Pons (tissue), 1 donor: ENCODE results near the gene SIRT3.
"Not testable (repeated sequence)": the region's sequence is repeated elsewhere in the genome, so short reads cannot be mapped to it uniquely, and the experiment has no call there.

Source experiments
- DNase-seq: peaks from one replicate; pipeline ENCODE4 v3.0.0-alpha.2; 2016; ENCODE audit warnings: low spot score

The SIRT3 gene

DNA sequence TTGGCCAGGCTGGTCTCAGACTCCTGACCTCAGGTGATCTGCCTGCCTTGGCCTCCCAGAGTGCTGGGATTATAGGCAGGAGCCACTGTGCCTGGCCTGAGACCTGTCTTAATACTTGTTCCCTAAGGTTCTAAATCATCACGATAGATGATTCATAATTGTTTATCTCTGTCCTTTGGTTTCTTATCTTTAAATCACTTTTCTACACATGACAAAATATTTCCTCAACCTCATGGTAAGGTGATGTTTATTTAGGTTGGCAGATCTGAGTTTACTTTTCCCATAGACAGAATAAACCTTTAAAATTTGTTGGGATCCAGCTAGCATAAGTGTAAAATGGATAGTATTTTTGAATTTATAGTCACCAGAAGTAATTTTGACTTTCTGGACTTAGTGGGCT lies 4.2 kb upstream of the SIRT3 start:
- no peak for DNase-seq

DNA sequence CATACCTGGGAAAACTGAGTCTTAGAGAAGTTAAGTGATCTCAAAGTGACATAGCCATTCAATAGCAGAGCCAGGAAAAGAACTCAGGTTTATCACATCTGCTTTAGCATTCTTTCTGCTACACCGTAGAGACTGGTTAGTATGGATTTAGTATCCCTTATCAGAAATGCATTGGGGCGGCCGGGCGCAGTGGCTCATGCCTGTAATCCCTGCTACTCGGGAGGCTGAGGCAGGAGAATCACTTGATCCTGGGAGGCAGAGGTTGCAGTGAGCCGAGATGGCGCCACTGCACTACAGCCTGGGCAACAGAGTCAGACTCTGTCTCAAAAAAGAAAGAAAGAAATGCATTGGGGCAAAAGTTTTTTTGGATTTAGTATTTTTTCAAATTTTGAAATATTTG lies 2.2 kb upstream of the SIRT3 start:
- DNase-seq, result not testable (repeated sequence)

DNA sequence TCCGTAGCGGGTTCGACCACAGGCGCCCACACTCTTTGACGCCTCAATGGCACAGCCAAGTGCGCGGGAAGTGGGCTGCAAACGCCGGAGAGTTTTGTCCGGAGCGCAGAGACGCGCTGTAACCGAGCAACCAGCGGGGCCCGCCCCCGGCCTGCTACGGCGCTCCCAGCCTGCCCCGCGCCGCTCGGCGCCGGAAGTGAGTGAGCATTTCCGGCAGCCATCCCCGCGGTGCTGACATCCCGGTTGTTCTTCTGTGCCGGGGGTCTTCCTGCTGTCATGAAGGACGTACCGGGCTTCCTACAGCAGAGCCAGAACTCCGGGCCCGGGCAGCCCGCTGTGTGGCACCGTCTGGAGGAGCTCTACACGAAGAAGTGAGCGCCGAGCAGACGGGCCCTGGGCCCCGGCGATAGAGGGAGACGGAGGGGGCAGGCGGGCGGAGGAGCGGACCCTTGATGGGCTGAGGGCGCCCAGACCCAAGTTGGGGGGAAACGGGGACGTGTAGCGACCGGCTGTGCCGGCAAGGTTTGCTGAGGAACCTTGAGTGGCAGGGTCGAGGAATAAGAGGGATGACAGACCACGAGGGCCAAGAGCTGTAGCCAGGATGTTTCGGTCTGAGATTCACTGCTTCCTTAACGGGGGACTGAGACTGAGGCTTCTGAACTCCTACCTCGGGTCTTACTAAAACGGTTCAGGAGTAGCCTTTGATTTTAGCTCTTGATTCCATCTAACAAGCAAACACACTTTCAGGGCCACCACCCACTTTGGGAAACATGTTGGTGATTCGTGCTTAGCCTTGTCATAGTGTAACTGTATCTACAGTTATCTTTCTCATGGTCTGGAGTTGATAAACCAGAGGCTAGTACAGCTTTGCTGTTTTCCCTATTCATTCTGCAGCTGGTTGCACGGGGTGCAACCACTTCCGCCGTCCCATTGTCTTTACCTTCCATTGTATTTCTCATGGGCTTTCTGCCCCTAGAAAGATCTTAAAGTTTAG lies 929 bp upstream of the SIRT3 start, which contains the start of gene PSMD13:
PSMD13 (plus strand) TSS at position 203 of the 994 bp plus-strand sequence; CDS start at position 277, 74 bp downstream.
- DNase-seq, result peak; percentile 68

DNA sequence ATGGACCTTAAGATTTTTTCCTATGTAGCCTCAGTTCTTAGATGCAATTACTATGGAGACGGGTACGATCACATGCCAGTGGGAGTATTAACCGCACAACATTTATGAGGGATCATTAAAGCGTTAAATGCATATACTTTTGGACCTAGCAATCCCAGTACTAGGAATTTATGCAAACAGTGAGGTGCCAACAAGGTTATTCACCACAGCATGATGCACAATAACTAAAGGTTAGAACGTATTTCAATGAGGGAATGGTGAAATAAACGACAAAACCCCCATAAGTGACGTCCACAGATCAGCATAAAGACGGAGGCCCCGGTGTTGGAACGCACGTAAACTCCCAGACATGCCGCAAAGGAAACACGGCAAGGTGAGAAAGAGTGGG lies 539 bp downstream of the SIRT3 start:
- DNase-seq, result no peak

DNA sequence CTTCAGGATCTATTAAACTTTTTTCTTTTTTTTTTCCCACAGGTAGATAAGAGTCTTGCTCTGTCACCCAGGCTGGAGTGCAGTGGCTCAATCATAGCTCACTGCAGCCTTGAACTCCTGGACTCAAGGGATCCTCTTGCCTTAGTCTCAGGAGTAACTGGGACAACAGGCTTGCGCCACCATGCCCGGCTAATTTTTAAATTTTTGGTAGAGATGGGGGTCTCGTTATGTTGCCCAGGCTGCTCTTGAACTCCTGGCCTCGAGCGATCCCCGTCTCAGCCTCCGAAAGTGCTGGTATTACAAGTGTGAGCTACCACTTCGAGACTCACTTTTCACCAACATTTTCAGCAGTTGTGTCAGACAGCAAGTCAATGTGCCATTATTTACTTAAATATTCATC lies 962 bp downstream of the SIRT3 start:
- DNase-seq, result no peak

DNA sequence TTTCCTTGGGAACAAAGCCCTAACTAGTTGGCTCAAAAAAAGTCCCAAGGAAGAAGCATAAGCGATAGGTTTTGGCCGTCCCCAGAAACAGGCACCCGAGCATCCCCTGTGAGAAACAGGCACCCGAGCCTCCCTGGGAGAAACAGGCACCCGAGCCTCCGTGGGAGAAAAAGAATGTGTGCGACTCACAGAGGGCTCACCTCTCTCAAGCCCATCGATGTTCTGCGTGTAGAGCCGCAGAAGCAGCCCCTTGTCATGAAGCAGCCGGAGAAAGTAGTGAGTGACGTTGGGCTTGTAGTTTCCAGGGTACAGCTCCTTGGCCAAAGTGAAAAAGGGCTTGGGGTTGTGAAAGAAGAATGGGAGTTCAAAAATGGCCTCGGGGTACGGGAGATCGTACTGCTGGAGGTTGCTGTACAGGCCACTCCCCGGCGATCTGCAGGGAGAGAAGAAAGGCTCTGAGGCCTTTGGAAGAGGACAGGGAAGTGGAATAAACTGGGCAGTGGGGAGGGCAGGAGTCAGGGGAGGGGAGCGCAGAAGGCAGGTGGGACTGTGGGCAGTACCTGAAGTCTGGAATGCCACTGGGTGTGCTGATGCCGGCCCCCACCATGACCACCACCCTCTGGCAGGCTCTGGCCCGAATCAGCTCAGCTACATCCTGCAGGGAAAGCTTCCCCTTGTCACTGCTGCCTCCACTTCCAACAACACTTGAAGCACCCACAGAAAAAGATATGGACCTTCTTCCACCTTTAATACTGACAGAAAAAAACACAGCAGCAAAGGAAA lies 3.2 kb downstream of the SIRT3 start:
- DNase-seq, result no peak

DNA sequence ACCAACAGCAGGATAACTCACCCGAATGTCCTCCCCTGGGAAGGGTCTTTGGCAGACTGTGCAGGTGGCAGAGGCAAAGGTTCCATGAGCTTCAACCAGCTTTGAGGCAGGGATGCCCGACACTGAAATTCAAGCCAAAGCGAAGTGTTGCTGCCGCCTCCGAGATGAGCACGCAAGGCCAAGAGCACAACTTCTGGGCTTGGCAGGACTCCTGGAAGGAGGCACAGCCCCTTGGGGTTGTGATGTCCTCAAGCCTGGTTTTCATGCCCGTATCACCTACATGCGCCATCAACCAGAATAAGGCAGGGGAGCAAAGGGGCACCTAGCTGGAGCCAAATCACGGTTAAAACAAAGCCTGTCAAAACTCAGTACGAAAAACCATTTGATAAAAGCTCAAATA lies 5.7 kb downstream of the SIRT3 start:
- no peak for DNase-seq

DNA sequence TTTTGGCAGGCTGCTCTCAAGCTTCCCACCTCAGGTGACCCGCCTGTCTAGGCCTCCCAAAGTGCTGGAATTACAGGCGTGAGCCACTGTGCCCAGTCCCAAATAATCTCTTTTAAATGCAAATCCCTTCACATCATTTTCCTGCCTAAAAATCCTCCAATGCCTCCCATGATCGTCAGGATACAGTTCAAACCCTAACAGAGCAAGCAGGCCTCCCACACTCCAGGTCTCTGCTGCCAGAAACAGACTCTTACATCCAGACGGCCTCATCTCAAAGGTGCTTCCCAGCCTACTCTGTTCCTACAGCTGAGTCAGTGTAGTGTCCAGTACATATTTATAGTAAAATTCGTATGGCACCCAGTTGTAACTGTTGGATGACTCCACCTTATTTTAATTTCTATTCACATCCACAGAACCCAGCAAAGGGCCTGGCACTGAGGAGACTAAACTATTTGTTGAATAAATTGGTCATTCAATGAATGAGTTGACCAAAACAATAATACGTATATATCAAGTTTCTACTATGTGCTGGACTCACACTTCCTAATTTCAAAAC lies 8.2 kb downstream of the SIRT3 start:
- no peak for DNase-seq

DNA sequence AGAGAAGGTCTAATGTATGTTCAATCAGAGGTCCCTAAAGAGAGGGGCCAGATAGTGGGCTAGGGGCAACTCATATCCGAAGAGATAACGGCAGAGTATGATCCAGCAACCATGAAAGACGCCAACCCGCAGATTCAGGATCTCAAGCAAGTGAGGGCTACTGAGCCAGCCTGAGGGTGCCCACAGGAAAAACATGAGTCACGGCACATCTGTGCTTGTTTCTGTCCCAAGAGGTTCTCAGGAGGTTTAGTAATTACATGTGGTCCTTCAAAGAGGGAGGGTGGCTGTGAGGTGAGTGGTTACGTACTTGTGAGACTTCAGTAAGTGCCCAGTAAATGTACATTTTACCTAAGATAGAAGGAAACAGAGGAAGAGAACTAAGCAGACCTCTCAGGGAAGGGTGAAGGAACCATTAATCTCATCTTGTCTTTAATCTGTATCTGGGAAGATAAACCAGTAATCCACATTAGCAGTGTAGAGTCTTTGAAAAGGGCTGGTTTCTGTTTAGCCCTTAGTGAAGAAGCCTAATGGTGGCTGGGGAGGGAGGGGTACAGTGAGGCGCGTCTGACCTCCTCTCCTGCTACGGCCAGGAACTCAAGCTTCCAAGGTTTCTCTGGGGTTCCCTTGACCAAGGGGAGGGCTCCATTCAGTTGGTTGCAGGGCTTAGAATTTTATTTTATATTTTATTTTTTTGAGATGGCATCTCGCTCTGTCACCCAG lies 10.2 kb downstream of the SIRT3 start:
- no peak for DNase-seq

DNA sequence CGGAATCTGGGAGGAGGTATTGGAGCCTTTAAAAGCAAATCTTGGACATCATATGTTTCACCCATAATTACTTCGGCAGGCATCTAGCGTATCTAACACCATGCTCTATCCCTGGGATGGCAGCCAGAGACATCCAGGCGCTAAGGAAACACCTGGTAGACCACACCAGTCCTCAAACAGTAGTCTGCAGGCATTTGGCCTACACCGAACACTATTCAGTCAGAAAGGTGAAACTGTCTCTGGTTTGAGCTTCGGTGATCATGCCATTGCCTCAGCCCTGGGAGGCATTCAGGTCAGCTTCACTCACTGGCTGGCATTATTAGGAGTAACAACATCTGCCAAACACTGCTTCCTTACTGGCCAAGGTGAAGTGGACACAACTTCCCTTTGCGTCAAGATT lies 11.7 kb downstream of the SIRT3 start:
- DNase-seq, result no peak

DNA sequence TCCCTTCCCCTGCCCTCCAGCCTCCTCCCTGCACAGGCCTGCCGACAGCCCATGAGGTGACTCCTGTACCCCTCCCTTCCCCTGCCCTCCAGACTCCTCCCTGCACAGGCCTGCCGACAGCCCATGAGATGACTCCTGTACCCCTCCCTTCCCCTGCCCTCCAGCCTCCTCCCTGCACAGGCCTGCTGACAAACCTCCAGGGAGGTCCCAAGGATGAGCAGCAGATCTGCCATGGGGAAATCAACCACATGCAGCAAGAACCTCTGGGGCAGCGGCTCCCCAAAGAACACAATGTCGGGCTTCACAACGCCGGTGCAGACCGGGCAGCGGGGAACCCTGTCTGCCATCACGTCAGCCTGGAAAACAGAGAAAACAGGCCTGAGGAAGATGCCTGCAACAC lies 12.3 kb downstream of the SIRT3 start:
- no peak for DNase-seq

DNA sequence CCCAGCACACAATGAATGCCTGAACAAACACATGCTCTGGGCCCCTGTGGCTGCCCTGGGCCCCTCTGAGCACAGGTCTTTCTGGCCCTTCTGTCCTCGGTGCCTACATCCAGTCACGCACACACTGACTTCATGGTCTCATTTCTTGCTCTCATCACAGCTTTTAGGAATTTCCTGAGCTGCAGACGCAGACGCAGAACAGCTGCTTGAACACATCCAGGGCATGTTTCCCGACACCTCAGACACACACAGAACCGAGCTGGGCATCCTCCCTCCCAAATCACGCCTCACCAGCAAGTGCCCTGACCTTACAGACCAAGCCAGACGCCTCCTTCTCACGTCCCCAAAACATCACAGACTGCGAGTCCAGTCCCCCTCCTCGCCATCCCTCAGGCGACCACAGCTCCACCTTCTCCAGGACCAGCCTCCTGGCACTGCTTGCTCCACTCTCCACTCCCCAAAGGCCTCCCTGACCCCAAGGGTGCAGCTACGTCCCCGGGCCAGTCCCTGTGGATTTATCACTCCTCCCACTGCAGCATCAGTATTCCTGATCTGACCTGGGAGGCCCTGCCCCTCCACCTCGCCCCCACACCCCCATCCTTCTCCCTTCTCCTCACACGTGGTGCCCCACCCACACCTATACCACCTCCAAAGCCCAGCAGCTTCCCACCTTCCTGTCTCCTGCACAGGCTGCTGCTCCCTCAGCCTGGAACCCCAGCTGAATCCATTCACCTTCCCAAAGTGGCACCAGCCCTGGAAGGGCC lies 12.9 kb downstream of the SIRT3 start:
- no peak for DNase-seq

DNA sequence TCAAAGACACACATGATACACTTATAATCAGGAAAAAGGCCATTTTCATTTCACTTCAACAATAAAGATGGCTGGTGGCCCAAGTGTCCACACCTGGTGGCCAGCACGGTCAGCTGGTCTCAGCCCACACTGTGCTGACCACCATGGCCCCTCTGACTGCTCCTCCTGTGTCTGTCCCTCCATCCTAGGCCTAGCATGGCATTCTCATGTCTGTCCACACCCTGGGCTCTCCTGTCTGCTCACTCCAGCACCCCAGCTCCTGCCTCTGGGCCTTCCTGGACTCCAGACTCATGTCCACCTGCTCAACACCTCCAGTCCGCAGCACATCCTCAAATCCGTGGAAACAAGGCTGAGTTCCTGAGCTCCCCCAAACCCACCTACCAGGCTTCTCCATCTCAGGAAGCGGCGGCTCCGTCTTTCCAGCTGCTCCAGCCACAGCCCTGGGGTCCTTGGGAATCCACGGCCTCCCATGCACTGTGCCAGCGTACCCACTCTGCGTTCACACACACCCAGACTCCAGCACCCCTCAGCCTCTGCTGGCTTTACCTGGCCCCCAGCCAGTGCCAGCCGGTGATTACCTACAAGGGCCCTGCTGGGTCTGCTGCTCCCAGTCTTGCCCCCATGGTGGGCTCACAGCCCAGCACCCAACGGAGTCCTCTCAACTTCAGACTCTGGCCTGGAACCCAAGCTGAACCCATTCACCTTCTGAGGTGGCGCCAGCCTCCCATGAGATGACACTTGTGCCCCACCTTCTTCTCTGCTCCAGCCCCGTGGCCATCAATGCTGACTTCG lies 13.9 kb downstream of the SIRT3 start:
- DNase-seq, result no peak

DNA sequence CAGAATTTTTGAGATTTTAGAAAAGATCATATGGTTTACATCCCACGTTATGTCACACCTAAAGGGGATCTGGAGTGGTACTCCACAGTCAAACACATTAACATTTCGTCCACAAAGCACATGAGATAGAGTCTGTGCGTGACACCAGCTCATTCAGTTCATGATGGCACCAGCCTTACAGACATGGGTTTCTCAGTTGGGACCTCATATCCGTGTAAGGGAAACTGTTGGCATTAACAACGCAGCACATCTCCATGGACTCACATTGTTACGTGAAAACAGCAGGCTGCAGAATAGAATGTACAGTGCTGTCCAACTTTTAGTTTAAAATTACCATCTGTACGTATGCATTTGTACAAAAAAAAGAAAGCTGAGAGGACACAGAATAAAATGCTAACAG lies 14.6 kb downstream of the SIRT3 start:
- no peak for DNase-seq

DNA sequence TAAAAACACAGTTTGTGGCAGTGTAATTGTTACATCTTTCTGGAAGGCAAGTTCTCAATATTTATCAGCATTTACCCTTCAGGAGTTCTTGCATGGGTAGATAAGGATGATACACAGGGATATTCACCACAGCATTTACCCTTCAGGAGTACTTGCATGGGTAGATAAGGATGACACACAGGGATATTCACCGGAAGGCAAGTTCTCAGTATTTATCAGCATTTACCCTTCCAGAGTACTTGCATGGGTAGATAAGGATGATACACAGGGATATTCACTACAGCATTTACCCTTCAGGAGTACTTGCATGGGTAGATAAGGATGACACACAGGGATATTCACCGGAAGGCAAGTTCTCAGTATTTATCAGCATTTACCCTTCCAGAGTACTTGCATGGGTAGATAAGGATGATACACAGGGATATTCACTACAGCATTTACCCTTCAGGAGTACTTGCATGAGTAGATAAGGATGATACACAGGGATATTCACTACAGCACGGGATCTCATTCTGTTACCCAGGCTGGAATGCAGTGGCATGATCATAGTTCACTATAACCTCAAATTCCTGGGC lies 15.4 kb downstream of the SIRT3 start:
- DNase-seq, result not testable (repeated sequence)

DNA sequence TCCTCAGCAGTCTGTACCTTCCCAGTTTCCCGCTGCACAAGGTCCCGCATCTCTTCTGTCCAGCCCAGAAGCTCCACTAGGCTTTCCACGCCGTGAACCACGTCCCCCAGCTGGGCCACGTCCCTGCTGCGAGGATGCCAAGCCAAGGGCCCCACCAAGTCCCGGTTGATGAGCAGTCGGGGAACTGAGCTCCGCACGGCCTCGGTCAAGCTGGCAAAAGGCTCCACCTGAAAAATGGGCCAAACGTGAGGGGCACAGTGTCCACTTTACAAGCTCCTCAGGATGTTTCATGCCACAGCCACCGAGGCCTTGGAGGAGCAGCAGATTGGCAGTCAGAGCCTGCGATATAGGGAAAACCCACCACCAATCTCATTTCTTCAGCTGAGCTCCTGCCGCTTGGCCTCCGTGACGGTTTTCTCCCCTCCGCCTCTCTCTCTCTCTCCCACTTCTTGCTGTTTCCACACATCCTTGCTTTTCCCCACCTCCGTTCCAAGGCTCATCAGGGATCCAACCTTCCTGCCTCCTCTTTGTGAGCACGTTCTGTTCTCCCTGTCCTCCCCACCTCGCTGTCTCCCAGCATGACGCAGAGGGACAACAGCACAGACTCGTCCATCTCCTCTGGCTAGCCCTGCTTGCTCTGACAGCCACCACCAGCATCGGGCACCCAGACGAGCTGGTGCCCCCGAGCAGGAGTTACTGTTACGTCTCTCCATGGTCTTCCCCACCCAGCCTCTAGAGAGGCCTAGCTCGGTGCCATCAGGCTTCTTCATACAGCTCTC lies 17.1 kb downstream of the SIRT3 start:
- DNase-seq, result no peak

DNA sequence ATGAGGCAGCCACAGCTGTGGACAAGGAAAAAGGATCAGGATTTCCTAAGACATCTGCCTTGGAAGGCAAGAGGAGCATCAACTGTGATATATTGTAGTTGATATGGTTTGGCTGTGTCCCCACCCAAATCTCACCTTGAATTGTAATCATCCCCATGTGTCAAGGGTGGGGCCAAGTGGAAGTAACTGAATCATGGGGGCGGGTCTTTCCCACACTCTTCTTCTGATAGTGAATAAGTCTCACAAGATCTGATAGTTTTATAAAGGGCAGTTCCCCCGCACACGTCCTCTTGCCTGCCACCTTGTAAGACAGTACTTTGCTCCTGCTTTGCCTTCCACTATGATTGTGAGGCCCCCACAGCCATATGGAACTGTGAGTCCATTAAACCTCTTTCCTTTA lies 18.4 kb downstream of the SIRT3 start:
- no peak for DNase-seq

DNA sequence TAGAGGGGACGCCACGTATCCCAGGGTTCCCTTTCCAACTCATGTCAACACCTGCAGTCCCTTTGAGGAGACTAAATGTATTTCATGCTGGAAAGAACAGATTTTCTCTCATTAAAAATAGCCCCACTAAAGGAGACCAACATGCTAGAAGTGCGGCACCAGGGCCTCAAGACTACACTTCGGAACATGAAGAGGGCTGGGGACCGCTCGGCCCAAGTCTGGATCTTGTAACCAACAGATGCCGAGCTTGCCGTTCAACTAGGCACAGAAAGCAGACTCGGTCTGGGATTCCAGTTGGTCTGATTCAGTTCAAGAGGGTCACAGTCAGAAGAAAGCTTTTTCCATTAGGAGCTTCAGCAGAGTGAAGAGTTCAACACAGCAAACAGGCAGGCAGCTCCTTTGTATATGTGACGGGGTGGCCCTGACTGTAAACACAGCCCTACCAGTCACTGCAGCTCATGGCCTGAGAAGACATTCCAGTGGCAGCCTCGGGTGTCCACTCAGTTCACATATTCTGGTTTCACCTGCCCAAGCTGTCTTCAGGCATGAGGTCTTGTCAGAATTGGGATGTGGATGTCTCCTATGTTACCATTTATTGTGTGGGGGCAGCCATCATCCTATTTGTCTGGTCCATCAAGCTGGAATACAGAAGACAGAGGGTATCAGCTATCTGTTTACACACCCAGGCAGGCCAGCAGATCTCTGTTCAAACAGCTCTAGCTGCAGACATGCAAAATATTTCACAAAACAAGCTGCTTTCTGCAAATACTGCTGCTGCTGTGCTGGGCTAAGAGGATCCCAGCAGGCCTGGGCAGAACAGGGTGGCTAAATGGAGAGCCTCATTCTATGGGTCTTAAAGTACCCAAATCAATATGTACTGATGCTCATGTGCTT lies 19.8 kb downstream of the SIRT3 start:
- no peak for DNase-seq
